CMK (cell line): ENCODE results near the gene PRKAG2.

Source experiments
- DNase-seq: peaks from one replicate; pipeline ENCODE4 v3.0.0-alpha.2; 2010; ENCODE audit warnings: low read depth

PRKAG2 gene

DNA sequence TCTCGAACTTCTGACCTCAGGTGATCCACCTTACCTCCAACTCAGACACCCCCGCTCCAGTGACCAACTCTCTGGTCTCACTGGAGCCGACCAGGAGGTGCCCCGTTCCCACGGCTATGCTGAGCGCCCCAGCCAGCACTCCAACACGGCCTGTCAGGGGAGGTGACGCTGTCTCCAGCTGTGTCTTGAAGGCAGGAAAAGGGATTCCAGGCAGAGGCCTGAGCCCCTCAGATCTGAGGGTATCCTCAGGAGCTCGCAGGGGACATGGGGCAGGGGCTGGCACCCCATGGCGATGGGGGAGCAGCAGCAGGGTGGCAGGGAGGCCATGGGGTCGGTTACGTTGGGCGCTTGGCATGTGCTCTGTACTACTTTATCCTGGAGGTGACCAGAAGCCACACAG lies 262.9 kb downstream of the PRKAG2 start:
- no peak for DNase-seq

DNA sequence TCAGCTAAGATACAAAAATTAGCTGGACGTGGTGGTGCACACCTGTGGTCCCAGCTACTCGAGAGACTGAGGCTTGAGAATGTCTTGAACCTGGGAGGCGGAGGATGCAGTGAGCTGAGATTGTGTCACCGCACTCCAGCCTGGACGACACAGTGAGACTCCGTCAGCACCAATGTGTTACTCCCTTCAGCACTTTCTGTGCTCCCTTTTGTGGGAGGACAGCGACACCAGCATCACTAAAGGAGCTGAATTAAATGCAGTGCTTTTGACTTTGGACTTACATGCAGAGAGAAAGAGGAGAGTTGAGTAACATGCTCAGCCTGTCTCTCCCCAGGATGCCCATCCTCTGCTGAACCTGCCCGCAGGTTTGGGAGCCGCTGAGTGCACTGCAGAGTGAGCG lies 265.0 kb downstream of the PRKAG2 start:
- DNase-seq: no peak

DNA sequence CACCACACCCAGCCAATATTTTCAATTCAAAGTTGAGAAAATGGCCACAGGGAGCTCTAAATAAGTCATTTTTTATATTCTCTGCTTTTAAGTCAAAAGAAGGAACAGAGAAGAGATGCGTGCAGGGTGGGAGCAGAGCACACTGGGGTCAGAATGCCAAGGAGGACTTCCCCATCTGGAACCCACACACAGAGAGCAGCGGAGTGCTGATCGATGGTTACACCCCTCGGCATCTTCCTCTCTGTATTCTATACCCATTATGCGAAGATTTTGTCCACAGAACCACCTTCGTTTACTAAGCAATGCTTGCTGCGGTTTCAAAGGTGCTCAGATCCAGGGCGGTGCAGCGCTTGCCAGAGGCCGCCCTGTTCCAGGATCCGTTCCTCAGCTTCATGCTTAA lies 265.9 kb downstream of the PRKAG2 start:
- DNase-seq: no peak

DNA sequence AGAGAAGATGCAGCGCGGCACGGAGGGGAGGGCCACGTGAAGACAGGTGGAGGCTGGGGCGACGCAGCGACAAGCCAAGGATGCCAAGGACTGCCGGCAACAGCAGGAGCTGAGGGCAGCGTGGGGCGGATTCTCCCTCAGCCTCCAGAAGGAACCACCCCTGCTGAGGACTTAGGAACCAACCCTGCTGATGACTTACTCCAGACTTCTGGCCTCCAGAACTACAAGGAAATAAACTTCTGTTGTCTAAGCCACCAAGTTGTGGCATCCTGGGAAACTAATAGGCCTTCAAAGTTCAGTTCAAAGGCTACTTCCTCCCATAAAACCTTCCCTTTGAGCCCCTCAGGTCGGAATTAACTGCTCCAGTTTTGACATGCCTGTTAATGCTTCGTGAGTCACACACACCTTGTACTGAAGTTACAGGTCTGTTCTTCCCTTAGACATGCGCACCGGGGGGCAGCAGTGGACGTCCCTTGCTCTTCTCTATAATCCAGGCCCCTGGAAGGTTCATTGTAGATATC lies 268.8 kb downstream of the PRKAG2 start:
- no peak for DNase-seq

DNA sequence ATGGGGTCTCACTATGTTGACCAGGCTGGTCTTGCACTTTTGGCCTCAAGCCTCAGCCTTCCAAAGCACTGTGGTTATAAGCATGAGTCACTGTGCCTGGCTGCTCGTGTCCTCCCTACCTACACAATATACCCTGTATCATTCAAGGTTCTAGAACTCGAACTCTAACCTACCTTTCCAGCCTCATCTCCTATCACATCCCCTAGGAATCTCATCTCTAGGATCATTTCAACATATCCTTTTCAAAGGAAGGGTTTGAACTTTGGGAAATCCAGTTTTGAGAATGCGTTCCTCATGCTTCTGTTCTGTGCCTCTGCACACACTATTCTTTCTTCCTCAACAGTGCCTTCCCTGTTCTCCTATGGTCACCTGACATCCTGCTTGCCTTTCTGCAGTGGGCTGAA lies 269.4 kb downstream of the PRKAG2 start:
- no peak for DNase-seq

DNA sequence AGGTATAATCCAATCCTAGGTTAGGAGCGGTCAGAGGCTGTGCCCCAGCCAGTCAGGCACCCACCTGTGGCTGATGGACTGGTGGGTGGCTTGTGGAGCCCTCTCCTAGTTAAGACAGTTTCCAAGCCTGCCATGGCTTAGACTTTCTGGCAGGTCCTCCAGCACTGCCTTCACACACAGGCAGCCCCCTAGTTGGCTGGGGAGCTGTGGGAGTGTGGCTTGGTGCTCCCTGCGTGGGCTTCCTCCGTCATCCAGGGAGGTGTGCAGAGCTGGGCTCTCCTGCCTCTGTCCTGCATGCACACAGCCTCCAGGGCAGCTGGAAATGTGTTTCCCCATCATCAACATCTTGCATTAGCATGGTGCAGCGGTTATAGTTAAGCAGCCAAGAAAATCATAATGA lies 273.0 kb downstream of the PRKAG2 start:
- no peak for DNase-seq

DNA sequence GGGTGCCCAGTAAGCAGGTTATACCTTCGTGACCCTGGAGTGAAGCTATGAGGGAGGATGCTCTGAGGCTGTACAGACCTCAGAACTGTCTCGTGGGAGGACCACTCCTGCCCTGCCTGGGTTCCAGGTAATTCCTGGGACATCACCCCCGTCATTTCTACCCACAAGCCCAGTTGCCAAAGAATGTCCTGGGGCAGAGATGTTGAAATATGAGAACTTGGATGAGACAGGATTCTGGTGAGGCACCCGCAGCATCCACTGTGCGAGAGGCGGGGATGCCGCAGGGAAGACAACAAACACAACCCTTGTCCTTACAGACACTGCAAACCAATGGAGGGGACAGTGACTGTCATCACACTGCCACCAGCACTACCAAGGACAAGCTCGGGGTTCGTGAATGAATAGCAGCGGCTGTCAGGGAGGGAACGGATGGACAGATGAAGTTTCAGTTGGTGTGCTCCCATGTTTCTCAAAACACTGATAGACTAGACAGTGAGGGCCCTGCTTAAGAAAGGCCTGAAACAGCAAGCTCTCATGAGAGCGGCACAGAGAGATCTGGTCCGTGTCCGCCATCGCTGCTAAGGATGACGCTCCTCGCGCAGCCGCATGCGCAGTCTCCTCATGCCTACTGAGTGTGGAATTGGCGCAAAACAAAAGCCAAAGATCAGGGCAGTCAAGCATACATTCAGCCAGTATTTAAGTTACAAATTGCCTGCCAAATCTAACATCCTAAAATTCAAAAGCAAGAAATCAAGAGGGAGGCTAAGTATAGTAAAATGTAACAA lies 275.2 kb downstream of the PRKAG2 start:
- DNase-seq: no peak

DNA sequence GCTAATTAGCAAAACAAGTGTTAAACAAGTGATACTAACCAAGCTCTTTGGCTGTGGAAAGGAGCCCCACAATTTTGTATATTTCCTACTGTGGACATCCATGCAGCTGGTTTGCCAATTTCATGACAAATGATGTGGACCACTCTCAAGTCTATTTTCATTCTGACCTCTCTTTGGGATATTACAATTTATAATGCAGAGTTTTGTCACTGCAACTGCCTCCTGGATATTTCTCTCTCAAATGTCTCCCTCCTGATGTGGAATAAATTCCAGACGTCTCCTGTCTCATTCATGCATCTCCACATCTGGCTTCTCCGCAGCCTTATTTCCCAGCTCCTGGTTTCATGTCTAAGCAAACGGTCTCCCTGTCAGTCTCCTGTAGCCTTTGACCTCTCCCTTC lies 276.6 kb downstream of the PRKAG2 start:
- no peak for DNase-seq

DNA sequence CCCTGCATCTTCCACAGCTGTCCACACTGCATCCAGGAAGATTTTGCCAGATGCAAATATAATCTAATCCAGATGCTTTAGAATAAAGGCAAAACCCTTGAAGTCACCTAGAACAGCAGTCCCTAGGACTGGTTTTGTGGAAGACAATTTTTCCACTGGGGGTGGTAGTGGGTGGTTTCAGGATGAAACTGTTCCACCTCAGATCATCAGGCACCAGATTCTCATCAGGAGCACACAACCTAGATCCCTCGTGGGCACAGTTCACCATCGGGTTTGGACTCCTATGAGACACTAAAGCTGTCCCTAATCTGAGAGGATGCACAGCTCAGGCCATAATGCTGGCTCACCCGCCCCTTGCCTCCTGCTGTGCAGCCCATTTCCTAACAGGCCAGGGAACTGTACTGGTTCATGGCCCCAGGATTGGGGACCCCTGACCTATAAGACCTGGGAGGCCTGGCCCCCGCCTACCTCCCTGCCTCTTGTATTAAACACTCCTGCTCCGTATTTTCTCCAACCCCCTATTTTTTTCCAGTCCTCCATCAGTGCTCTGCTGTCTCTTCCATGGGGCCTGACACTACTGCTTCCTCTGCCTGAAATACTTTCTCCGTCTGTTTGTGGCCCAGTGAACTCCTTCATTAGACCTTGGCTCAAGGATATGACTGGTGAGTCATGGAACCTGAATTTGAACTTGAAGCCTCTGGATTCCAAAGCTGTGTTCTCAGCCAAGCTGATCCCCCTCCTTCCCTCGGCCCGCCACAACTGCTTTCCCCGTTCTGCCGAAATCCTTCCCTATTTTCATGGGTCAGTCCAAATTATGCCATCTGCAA lies 277.3 kb downstream of the PRKAG2 start:
- no peak for DNase-seq

DNA sequence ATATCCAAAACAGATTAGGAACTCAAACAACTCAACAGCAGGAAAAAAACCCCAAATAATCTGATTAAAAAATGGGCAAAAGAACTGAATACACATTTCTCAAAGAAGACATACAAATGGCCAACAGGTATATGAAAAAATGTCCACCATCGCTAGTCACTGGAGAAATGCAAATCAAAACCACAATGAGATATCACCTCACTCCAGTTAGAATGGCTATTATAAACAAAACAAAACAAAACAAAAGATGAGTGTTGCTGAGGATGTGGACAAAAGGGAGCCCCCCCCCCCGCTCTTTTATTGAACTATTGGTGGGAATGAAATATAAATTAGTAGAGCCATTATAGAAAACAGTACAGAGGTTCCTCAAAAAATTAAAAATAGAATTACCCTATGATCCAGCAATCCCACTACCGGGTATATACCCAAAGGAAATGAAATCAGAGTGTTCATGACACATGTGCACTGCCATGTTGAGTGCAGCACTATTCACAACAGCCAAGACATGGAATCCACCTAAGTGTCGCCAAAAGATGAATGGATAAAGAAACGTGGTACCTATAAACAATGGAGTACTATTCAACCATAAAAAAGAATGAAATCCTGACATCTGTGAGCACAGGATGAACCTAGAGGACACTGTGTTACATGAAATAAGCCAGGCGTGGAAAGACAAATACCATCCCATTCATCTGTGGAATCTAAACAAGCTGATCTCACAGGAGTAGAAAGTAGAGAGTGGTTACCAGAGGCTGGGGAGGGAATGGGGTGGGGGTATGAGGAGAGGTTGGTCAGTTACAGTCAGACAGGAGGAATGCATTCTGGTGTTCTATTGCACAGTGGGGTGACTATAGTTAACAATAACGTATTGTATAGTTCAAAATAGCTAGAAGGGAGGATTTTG lies 279.1 kb downstream of the PRKAG2 start:
- no peak for DNase-seq

DNA sequence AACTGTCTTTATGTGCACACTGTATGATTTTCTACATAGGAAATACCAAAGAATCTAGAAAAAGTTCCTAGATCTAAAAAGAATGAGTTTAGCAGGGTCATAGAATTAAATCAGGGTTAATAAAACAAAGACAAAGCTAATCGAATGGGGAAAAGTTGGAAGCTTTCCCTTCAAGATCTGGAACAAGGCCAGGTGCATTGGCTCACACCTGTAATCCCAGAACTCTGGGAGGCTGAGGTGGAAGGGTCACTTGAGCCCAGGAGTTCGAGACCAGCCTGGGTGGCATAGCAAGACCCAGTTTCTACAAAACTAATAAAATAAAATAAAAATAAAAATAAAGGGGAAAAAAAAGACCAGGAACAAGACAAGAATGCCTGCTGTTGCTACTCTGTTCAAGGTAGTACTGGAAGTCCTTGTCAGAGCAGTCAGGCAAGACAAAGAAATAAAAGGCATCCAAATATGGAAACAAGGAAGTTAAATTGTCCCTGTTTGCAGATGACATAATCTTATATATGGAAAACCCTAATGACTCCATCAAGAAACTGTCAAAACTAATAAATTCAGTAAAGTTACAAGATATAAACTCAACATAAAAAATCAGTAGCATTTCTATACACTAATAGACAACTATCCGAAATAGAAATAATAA lies 281.1 kb downstream of the PRKAG2 start:
- no peak for DNase-seq

DNA sequence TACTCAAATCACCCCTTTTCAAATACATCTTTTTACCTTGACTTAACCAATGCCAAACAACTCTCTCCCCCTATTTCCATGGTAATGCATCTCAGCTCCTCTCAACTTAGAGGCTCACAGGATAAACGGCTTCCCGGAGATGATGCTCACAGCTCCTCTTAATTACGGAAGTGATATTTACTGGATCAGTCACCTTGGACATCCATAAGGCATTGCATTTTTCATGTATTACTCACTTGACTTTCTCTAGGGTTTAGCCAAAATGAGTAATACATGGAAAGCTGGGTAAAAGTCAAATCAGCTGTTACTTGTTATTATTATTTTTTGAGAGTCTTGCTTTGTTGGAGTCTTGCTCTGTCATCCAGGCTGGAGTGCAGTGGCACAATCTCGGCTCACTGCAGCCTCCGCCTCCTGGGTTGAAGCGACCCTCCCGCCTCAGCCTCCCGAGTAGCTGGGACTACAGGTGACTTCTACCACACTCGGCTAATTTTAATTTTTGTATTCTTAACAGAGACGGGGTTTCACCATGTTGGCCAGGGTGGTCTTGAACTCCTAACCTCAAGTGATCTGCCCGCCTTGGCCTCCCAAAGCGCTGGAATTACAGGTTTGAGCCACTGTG lies 283.9 kb downstream of the PRKAG2 start:
- no peak for DNase-seq

DNA sequence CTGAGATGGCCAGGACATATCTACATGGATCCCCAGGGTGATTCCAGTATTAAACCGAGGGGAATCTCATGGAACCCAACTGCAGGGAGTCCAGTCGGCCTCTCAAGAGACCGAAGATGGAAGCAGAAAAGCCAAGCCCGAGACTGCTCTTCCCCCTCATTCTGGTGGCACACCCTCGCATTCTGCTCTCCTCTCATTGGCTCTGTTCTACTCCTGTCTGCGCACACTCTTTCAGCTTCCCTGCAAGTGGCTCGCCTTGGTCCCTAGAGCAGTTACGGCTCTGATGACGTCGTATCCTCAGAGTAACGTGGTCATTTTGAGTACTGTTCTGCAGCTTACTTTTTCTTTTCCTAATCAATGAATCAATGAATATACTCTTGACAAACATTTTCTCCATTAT lies 284.6 kb downstream of the PRKAG2 start:
- DNase-seq: no peak

DNA sequence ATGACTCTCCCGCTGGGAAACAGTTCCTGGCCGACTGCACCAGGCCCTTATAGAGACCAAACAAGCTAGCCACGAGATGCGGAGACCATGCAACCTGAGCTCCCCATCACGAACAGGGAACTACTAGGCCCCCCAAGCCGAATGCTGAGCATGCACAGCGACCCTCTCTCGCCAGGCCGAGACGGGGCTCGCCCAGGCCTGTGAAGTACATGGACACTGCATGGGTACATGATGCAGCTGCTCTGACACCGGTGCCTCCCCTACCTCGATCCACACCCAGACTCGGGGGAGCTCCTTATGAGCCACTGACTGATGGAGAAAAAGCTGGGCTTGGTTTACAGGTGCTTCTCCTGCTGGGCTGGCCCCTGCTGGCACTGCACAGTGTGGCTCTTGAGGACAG lies 285.0 kb downstream of the PRKAG2 start:
- DNase-seq: no peak

DNA sequence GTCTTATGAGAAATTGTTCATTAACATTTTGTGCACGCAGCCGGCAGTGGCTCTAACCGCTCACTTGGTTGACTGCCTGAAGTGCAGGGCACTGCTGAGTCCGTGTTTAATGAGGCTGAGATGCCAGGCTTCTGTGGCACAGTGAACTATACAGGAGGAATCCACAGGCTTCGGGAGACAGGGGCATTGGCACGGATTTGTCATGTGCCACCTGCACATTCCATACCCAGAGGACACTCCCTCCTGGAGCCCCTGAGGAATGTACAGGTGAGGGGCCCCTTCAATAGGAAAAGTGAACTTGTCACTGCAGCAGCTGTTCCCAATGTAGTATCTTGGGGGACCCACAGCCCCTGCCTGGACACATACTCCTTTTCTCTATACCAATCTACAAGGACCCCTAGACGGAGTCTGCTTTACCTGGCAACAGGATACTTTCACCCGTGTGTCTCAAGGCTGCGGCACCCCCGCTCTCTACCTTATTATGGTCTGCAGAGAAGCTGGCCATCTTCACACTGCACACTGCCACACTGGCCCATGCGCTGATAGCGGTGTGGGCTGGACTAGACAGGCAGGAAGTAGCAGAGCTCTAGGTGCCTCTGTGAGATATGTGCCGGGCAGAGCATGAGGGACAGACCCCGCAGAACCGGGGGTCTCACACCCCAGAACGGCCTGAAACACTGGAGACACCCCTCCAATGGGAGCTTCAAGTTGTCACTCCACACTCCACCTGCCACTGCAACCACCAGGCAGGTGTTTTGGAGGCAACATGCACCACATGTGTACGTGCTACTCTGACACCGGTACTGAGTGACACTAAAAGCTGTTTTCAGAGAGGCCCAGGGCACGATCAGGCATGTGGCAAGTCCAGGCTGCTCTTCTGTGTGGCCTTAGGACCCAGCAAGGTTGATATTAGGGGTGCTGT lies 285.8 kb downstream of the PRKAG2 start:
- no peak for DNase-seq

DNA sequence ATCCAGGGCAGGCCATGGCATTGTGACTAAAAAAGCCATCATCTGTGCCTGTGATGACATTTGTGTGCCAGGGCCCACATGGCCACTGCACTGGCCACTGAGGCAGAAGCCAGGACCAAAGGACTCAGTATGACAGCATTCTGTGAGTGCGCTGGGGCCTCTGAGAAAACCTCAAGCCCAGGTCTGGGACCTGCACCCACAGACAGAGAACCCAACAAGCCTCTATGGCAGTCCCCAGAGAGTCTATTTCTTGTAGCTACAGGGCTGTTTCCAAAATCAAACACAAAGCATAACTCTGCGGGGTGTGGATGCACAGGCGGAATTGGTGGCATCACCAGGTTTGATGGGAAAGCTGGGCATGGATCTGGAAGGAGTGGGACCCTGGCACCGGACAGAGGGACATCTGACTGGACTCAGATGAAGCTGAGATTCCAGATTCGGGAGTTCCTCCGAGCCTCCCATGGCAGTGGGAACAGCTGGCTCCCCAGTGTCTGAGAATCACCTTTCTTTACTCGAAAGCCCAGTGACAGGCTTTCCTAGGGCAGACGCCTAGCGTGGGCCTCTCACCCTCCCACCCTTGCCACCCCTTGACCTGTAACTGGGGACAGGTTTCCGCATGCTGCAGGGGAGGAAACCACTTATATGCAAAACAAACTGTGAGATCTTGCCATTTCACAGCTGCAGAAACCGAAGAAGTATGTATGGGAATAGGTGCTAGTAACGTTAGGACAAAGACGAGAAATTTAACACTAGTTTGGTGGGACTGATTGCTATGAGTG lies 286.7 kb downstream of the PRKAG2 start:
- no peak for DNase-seq

DNA sequence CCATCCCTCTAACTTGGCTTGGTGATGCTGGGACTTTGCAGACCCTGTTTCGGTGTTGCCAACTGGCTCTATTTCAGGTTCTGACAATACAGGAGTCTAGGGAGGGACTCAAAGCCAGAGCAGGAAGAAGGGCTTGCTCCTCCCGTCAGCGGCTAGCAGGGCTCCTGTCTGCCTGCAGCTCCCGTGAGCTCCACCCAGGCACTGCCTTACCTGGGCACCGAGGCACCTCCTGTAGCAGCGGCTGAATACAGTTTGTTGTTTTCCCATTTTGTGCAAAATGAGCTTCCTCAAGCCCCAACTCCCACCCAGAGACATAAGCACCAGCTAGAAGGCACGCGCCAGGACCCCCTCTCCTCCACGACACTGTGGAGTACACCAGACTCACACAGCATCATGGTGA lies 287.9 kb downstream of the PRKAG2 start:
- DNase-seq: no peak

DNA sequence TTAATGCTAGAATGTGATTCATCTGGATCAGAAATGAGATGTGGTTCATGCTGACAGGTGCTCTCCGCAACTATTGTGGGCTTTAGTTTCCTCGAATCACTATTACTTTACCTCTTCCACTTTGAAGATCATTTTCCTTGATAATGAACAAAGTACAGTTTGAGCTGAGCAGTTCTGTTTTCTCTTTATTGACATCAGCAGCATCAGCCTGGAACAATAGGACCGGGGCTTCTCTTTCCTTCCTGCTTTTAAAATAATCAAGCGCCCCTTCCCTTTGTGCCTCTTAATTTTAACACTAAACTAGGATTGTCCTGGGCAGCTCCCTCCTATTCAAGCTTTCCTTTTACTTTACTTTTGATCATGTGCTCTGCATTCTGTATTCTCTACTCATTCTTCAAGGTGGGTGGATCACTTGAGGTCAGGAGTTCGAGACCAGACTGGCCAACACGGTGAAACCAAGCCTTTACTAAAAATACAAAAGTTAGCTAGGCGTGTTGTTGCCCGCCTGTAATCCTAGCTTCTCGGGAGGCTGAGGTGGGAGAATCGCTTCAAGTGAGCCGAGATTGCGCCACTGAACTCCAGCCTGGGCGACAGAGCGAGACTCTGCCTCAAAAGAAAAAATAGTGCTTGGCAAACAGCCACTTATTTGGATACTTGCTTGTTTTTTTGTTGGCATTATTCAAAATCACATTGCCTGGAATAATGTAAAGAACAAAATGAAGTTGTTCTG lies 290.2 kb downstream of the PRKAG2 start:
- DNase-seq: no peak
